ENCODE data around the gene ABRAXAS1. TPM values are rescaled to one million over a fixed set of nuclear protein-coding genes. Genes with fewer than 3 reads are reported as not detected.
"Not testable (repeated sequence)": the region's sequence is repeated elsewhere in the genome, so short reads cannot be mapped to it uniquely, and the experiment has no call there.

The ABRAXAS1 gene
- total RNA-seq, 4 donors from 2014 or later = 9.3 to 13.5 (median 10.8) TPM

GRCh38 chr4:83498187-83498586 lies 13.3 kb upstream of the ABRAXAS1 start:
- WGBS = 96% methylated on average over 1 of the region's 1 CpG
- H3K4me1 ChIP-seq = no peaks in the 10 kb centered on the region
- H3K36me3 ChIP-seq = no peaks in the 10 kb centered on the region
- no peak overlapping the region for H3K4me3 ChIP-seq
- no peak for DNase-seq (ENCODE audit: extremely low spot score)
- TF ChIP-seq POLR2A (IDR thresholded peaks at IDR 0.05; ENCODE audit: low read depth) (no peak), EP300 (IDR thresholded peaks at IDR 0.05) (no peak), CTCF (IDR thresholded peaks at IDR 0.05) (no peak), POLR2AphosphoS5 (IDR thresholded peaks at IDR 0.05) (no peak)
- no peaks in the 10 kb centered on the region for H3K27me3 ChIP-seq
- intact Hi-C loops (cut with DNase I) = no loop called here
- no peak overlapping the region for H3K27ac ChIP-seq (replicated peaks in 1 of 4)
- H3K9me3 ChIP-seq = no peaks in the 10 kb centered on the region

- H3K27ac ChIP-seq (replicated peaks in 1 of 4); H3K4me3 ChIP-seq; H3K27me3 ChIP-seq; DNase-seq (ENCODE audit: extremely low spot score); H3K9me3 ChIP-seq; H3K36me3 ChIP-seq; intact Hi-C loops (cut with DNase I); H3K4me1 ChIP-seq: not testable (repeated sequence)
- WGBS = 82% methylated on average over 8 of the region's 8 CpGs
These were observed 11.4 kb upstream of the ABRAXAS1 start for GRCh38 chr4:83496085-83496917.

- H3K9me3 ChIP-seq = no peaks in the 10 kb centered on the region
- WGBS = 7% methylated on average over 1 of the region's 1 CpG
- intact Hi-C loops (cut with DNase I) = loop anchor here (5.0 kb wide), 1 partner anchor 46 kb away; the partner anchor contains the start of gene GPAT3
- no peak overlapping the region for H3K27ac ChIP-seq (replicated peaks in 1 of 4)
- H3K27me3 ChIP-seq = no peaks in the 10 kb centered on the region
- DNase-seq (ENCODE audit: extremely low spot score) = no peak
- TF ChIP-seq POLR2AphosphoS5 (IDR thresholded peaks at IDR 0.05) = no peak
- peak; percentile 46 to 68 (median 56) for TF ChIP-seq CTCF (IDR thresholded peaks at IDR 0.05)
- no peaks in the 10 kb centered on the region for H3K36me3 ChIP-seq
- H3K4me1 ChIP-seq = peaks cover 0 to under 1% (median under 1%) of the 10 kb centered on the region in 4 donors
- H3K4me3 ChIP-seq = no peak overlapping the region
These were observed 6.1 kb upstream of the ABRAXAS1 start for GRCh38 chr4:83490876-83491450.

GRCh38 chr4:83489711-83490326 lies 4.9 kb upstream of the ABRAXAS1 start:
- DNase-seq (ENCODE audit: extremely low spot score) = no peak
- no peak overlapping the region for H3K4me3 ChIP-seq
- TF ChIP-seq CTCF (IDR thresholded peaks at IDR 0.05) = no peak
- TF ChIP-seq EP300 (IDR thresholded peaks at IDR 0.05) = no peak
- no peak for TF ChIP-seq POLR2AphosphoS5 (IDR thresholded peaks at IDR 0.05)
- no peak for TF ChIP-seq POLR2A (IDR thresholded peaks at IDR 0.05; ENCODE audit: low read depth)
- H3K27ac ChIP-seq (replicated peaks in 1 of 4) = no peak overlapping the region
- 45% methylated on average over 1 of the region's 1 CpG for WGBS
- H3K4me1 ChIP-seq = peaks cover 6 to 10% (median 8%) of the 10 kb centered on the region in 4 donors
- intact Hi-C loops (cut with DNase I) = loop anchor here (5.0 kb wide), 1 partner anchor 47 kb away; the partner anchor contains the start of gene GPAT3
- no peaks in the 10 kb centered on the region for H3K27me3 ChIP-seq
- no peaks in the 10 kb centered on the region for H3K36me3 ChIP-seq
- no peaks in the 10 kb centered on the region for H3K9me3 ChIP-seq

GRCh38 chr4:83486457-83487129 lies 1.7 kb upstream of the ABRAXAS1 start:
- DNase-seq (ENCODE audit: extremely low spot score) = peak; percentile 3
- WGBS = 86% methylated on average over 3 of the region's 3 CpGs
- Histone ChIP-seq H3K4me3 (no peak overlapping the region), H3K27ac (replicated peaks in 1 of 4) (no peak overlapping the region), H3K9me3 (no peaks in the 10 kb centered on the region), H3K4me1 (peaks cover 13 to 24% (median 20%) of the 10 kb centered on the region in 4 donors), H3K36me3 (no peaks in the 10 kb centered on the region), H3K27me3 (no peaks in the 10 kb centered on the region)
- intact Hi-C loops (cut with DNase I) = no loop called here
- no peak for TF ChIP-seq EP300 (IDR thresholded peaks at IDR 0.05)
